Calu3 (cell line): ENCODE data around the gene ZBTB47. TPM values are rescaled to one million over a fixed set of nuclear protein-coding genes. Genes with fewer than 3 reads are reported as not detected.

Experiments
- BruUV-seq: library from RNA; stranded (reverse); fragments of 400-500 nt; replicated peaks from 2 replicates; lab custom pipeline; 2021; lab: Mats Ljungman, UMichigan
- CTCF ChIA-PET: fragments of 300-600 bp; sonication (Branson Sonifier 250); formaldehyde crosslinking; loops from one replicate; lab custom pipeline; 2022; ENCODE audit warnings: antibody characterized with exemption; lab: Charles Lee
- DNase-seq: peaks from one replicate; pipeline ENCODE4 v3.0.0; 2022
- H3K27ac Mint-ChIP-seq: one replicate; pipeline ENCODE4 v1.8.0; 2022; ENCODE audit warnings: mixed read lengths; ENCODE audit not compliant: unreplicated experiment
- H3K27me3 Mint-ChIP-seq: one replicate; pipeline ENCODE4 v1.8.0; 2022; ENCODE audit warnings: mixed read lengths; ENCODE audit not compliant: unreplicated experiment
- H3K36me3 Mint-ChIP-seq: one replicate; pipeline ENCODE4 v1.8.0; 2022; ENCODE audit warnings: mild to moderate bottlenecking, moderate library complexity, mixed read lengths; ENCODE audit not compliant: insufficient read depth, unreplicated experiment
- H3K4me1 Mint-ChIP-seq: one replicate; pipeline ENCODE4 v1.8.0; 2022; ENCODE audit warnings: mild to moderate bottlenecking, low read depth, mixed read lengths; ENCODE audit not compliant: unreplicated experiment
- H3K4me3 Mint-ChIP-seq: one replicate; pipeline ENCODE4 v1.8.0; 2022; ENCODE audit warnings: mild to moderate bottlenecking, low read depth, moderate library complexity, mixed read lengths; ENCODE audit not compliant: unreplicated experiment
- H3K9me3 Mint-ChIP-seq: one replicate; pipeline ENCODE4 v1.8.0; 2022; ENCODE audit warnings: low read depth, mixed read lengths; ENCODE audit not compliant: unreplicated experiment
- CTCF ChIP-seq: fragments of 200-600 bp; IDR thresholded peaks from one replicate; pipeline ENCODE4 v1.8.0; 2022; ENCODE audit warnings: antibody characterized with exemption; ENCODE audit not compliant: unreplicated experiment
- intact Hi-C: fragments of 100-400 bp; cut with micrococcal nuclease; formaldehyde crosslinking; loops from one replicate; pipeline ENCODE4 v1.10.0; 2022; ENCODE audit not compliant: unreplicated experiment
- total RNA-seq: library from RNA; stranded (reverse); gene quantifications from 2 replicates; pipeline ENCODE4 v1.2.3, GENCODE V29; 2022

ZBTB47 gene
- total RNA-seq, 1 experiment from 2014 or later: 7.2 TPM

- BruUV-seq: no TSS peak
- H3K27me3 Mint-ChIP-seq: no peaks in the 10 kb centered on the region
- TF ChIP-seq CTCF: no peak
- H3K4me3 Mint-ChIP-seq: no peak overlapping the region
- H3K36me3 Mint-ChIP-seq: peaks cover 6% of the 10 kb centered on the region
- no peak overlapping the region for H3K27ac Mint-ChIP-seq
- H3K9me3 Mint-ChIP-seq: no peaks in the 10 kb centered on the region
- no peaks in the 10 kb centered on the region for H3K4me1 Mint-ChIP-seq
- no peak for DNase-seq
- intact Hi-C loops: no loop called here
- CTCF ChIA-PET: no interaction called here
These were observed 7.4 kb downstream of the ZBTB47 start for GRCh38 chr3:42660898-42661297.

GRCh38 chr3:42661593-42662022 is 8.1 kb downstream of the ZBTB47 start:
- BruUV-seq: no TSS peak
- Mint-ChIP-seq H3K27ac (no peak overlapping the region), H3K4me3 (no peak overlapping the region), H3K4me1 (no peaks in the 10 kb centered on the region), H3K9me3 (no peaks in the 10 kb centered on the region), H3K27me3 (no peaks in the 10 kb centered on the region), H3K36me3 (peaks cover 6% of the 10 kb centered on the region)
- intact Hi-C loops: no loop called here
- no peak for DNase-seq
- no peak for TF ChIP-seq CTCF
- CTCF ChIA-PET: no interaction called here

- no peak for DNase-seq
- Mint-ChIP-seq H3K9me3 (no peaks in the 10 kb centered on the region), H3K36me3 (peaks cover 5% of the 10 kb centered on the region), H3K4me3 (no peak overlapping the region), H3K27ac (no peak overlapping the region), H3K4me1 (no peaks in the 10 kb centered on the region), H3K27me3 (no peaks in the 10 kb centered on the region)
- no peak for TF ChIP-seq CTCF
- CTCF ChIA-PET: no interaction called here
- intact Hi-C loops: no loop called here
- BruUV-seq: no TSS peak
These were observed 8.7 kb downstream of the ZBTB47 start for GRCh38 chr3:42662037-42662812.

- H3K4me1 Mint-ChIP-seq: no peaks in the 10 kb centered on the region
- DNase-seq: no peak
- H3K4me3 Mint-ChIP-seq: no peak overlapping the region
- TF ChIP-seq CTCF: no peak
- intact Hi-C loops: no loop called here
- CTCF ChIA-PET: no interaction called here
- no peaks in the 10 kb centered on the region for H3K27me3 Mint-ChIP-seq
- H3K36me3 Mint-ChIP-seq: no peaks in the 10 kb centered on the region
- BruUV-seq: no TSS peak
- no peak overlapping the region for H3K27ac Mint-ChIP-seq
- no peaks in the 10 kb centered on the region for H3K9me3 Mint-ChIP-seq
These were observed 9.5 kb downstream of the ZBTB47 start for GRCh38 chr3:42662813-42663535.
